HL-60 (cell line): ENCODE results near the gene MGAT5.

Source experiments
- DNase-seq, 2 experiments: peaks; one replicate each; pipeline ENCODE4 v3.0.0-alpha.2; 2010 to 2020; ENCODE audit warnings: low read depth in 1 of 2, low spot score in 1 of 2
- H3K27ac ChIP-seq: fragments of 250-450 bp; sonication (Bioruptor Pico); replicated peaks from 2 replicates; pipeline ENCODE4 v1.5.1; 2020; ENCODE audit warnings: mild to moderate bottlenecking, moderate library complexity
- H3K27me3 ChIP-seq: fragments of 250-450 bp; sonication (Bioruptor Pico); 2 replicates; pipeline ENCODE4 v1.5.1; 2021; ENCODE audit warnings: mild to moderate bottlenecking, moderate library complexity; ENCODE audit not compliant: insufficient read depth, poor library complexity, severe bottlenecking
- H3K4me3 ChIP-seq: replicated peaks from 2 replicates; pipeline ENCODE4 v1.5.1; 2011; ENCODE audit warnings: mild to moderate bottlenecking, control low read depth, low read length; ENCODE audit not compliant: insufficient read depth
- CTCF ChIP-seq: IDR thresholded peaks from one replicate; pipeline ENCODE4 v1.5.1; 2011; ENCODE audit warnings: low read length, control low read depth, inconsistent platforms; ENCODE audit not compliant: insufficient read depth
- GABPA ChIP-seq: IDR thresholded peaks from 2 replicates; pipeline ENCODE4 v1.6.1; 2012; ENCODE audit warnings: low read depth
- POLR2AphosphoS5 ChIP-seq: IDR thresholded peaks from 2 replicates; pipeline ENCODE4 v1.6.1; 2012; ENCODE audit warnings: low read depth
- REST ChIP-seq: IDR thresholded peaks from 2 replicates; pipeline ENCODE4 v1.6.1; 2012; ENCODE audit warnings: low read depth; ENCODE audit not compliant: insufficient replicate concordance
- SPI1 ChIP-seq: IDR thresholded peaks from 2 replicates; pipeline ENCODE4 v1.6.1; 2012; ENCODE audit warnings: low read depth, mild to moderate bottlenecking, borderline replicate concordance

The MGAT5 gene

GRCh38 chr2:134289225-134289624 lies 35.4 kb downstream of the MGAT5 start:
- no peak for TF ChIP-seq GABPA
- no peak for TF ChIP-seq POLR2AphosphoS5
- TF ChIP-seq REST: no peak
- no peak for TF ChIP-seq CTCF
- TF ChIP-seq SPI1: no peak
- Histone ChIP-seq H3K4me3 (no peak overlapping the region), H3K27ac (no peak overlapping the region), H3K27me3 (no peaks in the 10 kb centered on the region)
- DNase-seq: no peak

GRCh38 chr2:134290358-134290757 lies 36.5 kb downstream of the MGAT5 start:
- H3K4me3 ChIP-seq: no peak overlapping the region

GRCh38 chr2:134292514-134292913 lies 38.6 kb downstream of the MGAT5 start:
- no peak for DNase-seq
- TF ChIP-seq GABPA: no peak
- no peak for TF ChIP-seq POLR2AphosphoS5
- H3K27ac ChIP-seq: no peak overlapping the region
- H3K4me3 ChIP-seq: no peak overlapping the region
- no peaks in the 10 kb centered on the region for H3K27me3 ChIP-seq

More at GRCh38 chr2:134290358-134290757, 36.5 kb downstream of the MGAT5 start:
- TF ChIP-seq POLR2AphosphoS5: no peak
- no peak for TF ChIP-seq REST
- no peak for TF ChIP-seq CTCF
- TF ChIP-seq SPI1: no peak
- no peak for TF ChIP-seq GABPA
- peak overlapping the region; percentile 42 for H3K27ac ChIP-seq
- DNase-seq: no peak
- H3K27me3 ChIP-seq: no peaks in the 10 kb centered on the region

- TF ChIP-seq POLR2AphosphoS5 (no peak), SPI1 (no peak), CTCF (no peak), GABPA (no peak), REST (no peak)
- H3K27ac ChIP-seq: peak overlapping the region; percentile 45
- no peak for DNase-seq
- no peaks in the 10 kb centered on the region for H3K27me3 ChIP-seq
- H3K4me3 ChIP-seq: no peak overlapping the region
Measured at GRCh38 chr2:134293719-134294537, 40.1 kb downstream of the MGAT5 start.
